HG02970 (cell line): ENCODE data around the gene RALGPS1.

ENCODE experiments used
- ATAC-seq: cut with Tn5 transposase; IDR thresholded peaks from one replicate; pipeline ENCODE4 v1.9.1; 2021; ENCODE audit warnings: mild to moderate bottlenecking, moderate library complexity, moderate number of reproducible peaks; ENCODE audit not compliant: unreplicated experiment, low FRiP score

Gene RALGPS1

GRCh38 chr9:127258606-127259471, 344.3 kb downstream of the RALGPS1 start:
- no peak for ATAC-seq

- no peak for ATAC-seq
Measured at GRCh38 chr9:127262602-127263001, 348.0 kb downstream of the RALGPS1 start.

GRCh38 chr9:127263237-127263636, 348.7 kb downstream of the RALGPS1 start:
- ATAC-seq = no peak

- no peak for ATAC-seq
Measured at GRCh38 chr9:127263664-127264063, 349.1 kb downstream of the RALGPS1 start.

GRCh38 chr9:127264462-127265219, 350.1 kb downstream of the RALGPS1 start, which contains the start of gene GARNL3:
TSS of gene GARNL3 (plus strand) at chr9:127264774. CDS start at chr9:127264878, 104 bp downstream.
- ATAC-seq = no peak

GRCh38 chr9:127267793-127268525, 353.4 kb downstream of the RALGPS1 start:
- no peak for ATAC-seq

- ATAC-seq = no peak
Measured at GRCh38 chr9:127269449-127269848, 354.9 kb downstream of the RALGPS1 start.
